H9 (cell line): ENCODE results near the gene CEP152. TPM values are rescaled to one million over a fixed set of nuclear protein-coding genes. Genes with fewer than 3 reads are reported as not detected.

Source experiments
- DNase-seq: peaks from one replicate; pipeline ENCODE4 v3.0.0-alpha.2; 2017
- H2AFZ ChIP-seq: one replicate; pipeline ENCODE4 v1.6.1; 2013; ENCODE audit warnings: mild to moderate bottlenecking, low read length, control low read depth, moderate library complexity
- H2AK5ac ChIP-seq: 2 replicates; pipeline ENCODE4 v1.6.1; 2013; ENCODE audit warnings: low read length, control low read depth, mixed read lengths; ENCODE audit not compliant: insufficient read length
- H2BK120ac ChIP-seq: one replicate; pipeline ENCODE4 v1.6.1; 2013; ENCODE audit warnings: low read depth, mild to moderate bottlenecking, low read length, control low read depth, inconsistent platforms; ENCODE audit not compliant: poor library complexity, severe bottlenecking
- H2BK12ac ChIP-seq: 2 replicates; pipeline ENCODE4 v1.6.1; 2013; ENCODE audit warnings: low read length, control low read depth, mixed read lengths, low read depth; ENCODE audit not compliant: insufficient read length
- H2BK15ac ChIP-seq: 2 replicates; pipeline ENCODE4 v1.6.1; 2013; ENCODE audit warnings: low read depth, low read length, control low read depth
- H2BK20ac ChIP-seq: one replicate; pipeline ENCODE4 v1.6.1; 2013; ENCODE audit warnings: low read depth, mild to moderate bottlenecking, low read length, control low read depth, inconsistent platforms; ENCODE audit not compliant: poor library complexity, severe bottlenecking
- H2BK5ac ChIP-seq: 2 replicates; pipeline ENCODE4 v1.6.1; 2013; ENCODE audit warnings: low read length, control low read depth, mixed read lengths; ENCODE audit not compliant: insufficient read length
- H3K14ac ChIP-seq: 2 replicates; pipeline ENCODE4 v1.6.1; 2013; ENCODE audit warnings: low read length, control low read depth; ENCODE audit not compliant: insufficient read depth
- H3K18ac ChIP-seq: 2 replicates; pipeline ENCODE4 v1.6.1; 2013; ENCODE audit warnings: low read depth, mild to moderate bottlenecking, mixed read lengths, low read length, control low read depth; ENCODE audit not compliant: insufficient read length
- H3K23ac ChIP-seq: 2 replicates; pipeline ENCODE4 v1.6.1; 2013; ENCODE audit warnings: low read length, control low read depth, mixed read lengths, low read depth; ENCODE audit not compliant: insufficient read length
- H3K23me2 ChIP-seq: 2 replicates; pipeline ENCODE4 v1.6.1; 2013; ENCODE audit warnings: low read depth, mild to moderate bottlenecking, mixed read lengths, low read length, control low read depth; ENCODE audit not compliant: insufficient read length, poor library complexity, severe bottlenecking
- H3K27ac ChIP-seq: 2 replicates; pipeline ENCODE4 v1.5.1; 2013; ENCODE audit warnings: low read length, control low read depth, mixed read lengths, low read depth; ENCODE audit not compliant: insufficient read length
- H3K27me3 ChIP-seq: 2 replicates; pipeline ENCODE4 v1.6.1; 2013; ENCODE audit warnings: low read length, control low read depth, inconsistent platforms; ENCODE audit not compliant: insufficient read depth
- H3K4ac ChIP-seq: 2 replicates; pipeline ENCODE4 v1.6.1; 2013; ENCODE audit warnings: low read depth, mild to moderate bottlenecking, control low read depth, inconsistent platforms, low read length, moderate library complexity
- H3K4me1 ChIP-seq: 2 replicates; pipeline ENCODE4 v1.6.1; 2013; ENCODE audit warnings: low read length, control low read depth, inconsistent platforms; ENCODE audit not compliant: insufficient read depth
- H3K4me2 ChIP-seq: 2 replicates; pipeline ENCODE4 v1.6.1; 2013; ENCODE audit warnings: low read length, control low read depth, mixed read lengths; ENCODE audit not compliant: insufficient read length, insufficient read depth
- H3K56ac ChIP-seq: 2 replicates; pipeline ENCODE4 v1.6.1; 2013; ENCODE audit warnings: low read depth, mild to moderate bottlenecking, mixed read lengths, low read length, control low read depth; ENCODE audit not compliant: insufficient read length
- H3K79me1 ChIP-seq: 2 replicates; pipeline ENCODE4 v1.6.1; 2013; ENCODE audit warnings: low read depth, mild to moderate bottlenecking, moderate library complexity, low read length, control low read depth, inconsistent platforms; ENCODE audit not compliant: insufficient read depth, poor library complexity, severe bottlenecking
- H3K79me2 ChIP-seq: 2 replicates; pipeline ENCODE4 v1.6.1; 2013; ENCODE audit warnings: low read length, control low read depth, inconsistent platforms; ENCODE audit not compliant: insufficient read depth
- H3K9ac ChIP-seq: 2 replicates; pipeline ENCODE4 v1.6.1; 2013; ENCODE audit warnings: low read length, control low read depth, mixed read lengths; ENCODE audit not compliant: insufficient read length; ENCODE audit errors: extremely low read depth
- H3K9me3 ChIP-seq: one replicate; pipeline ENCODE4 v1.6.1; 2013; ENCODE audit warnings: low read depth, low read length, inconsistent platforms; ENCODE audit not compliant: control insufficient read depth
- H3T11ph ChIP-seq: one replicate; pipeline ENCODE4 v1.6.1; 2013; ENCODE audit warnings: mild to moderate bottlenecking, low read length, control low read depth, inconsistent platforms
- H4K20me1 ChIP-seq: one replicate; pipeline ENCODE4 v1.6.1; 2013; ENCODE audit not compliant: control insufficient read depth, insufficient read length, insufficient read depth
- H4K5ac ChIP-seq: 2 replicates; pipeline ENCODE4 v1.6.1; 2013; ENCODE audit warnings: low read depth, mild to moderate bottlenecking, mixed read lengths, low read length, control low read depth; ENCODE audit not compliant: insufficient read length
- H4K8ac ChIP-seq: replicated peaks from 2 replicates; pipeline ENCODE4 v1.6.1; 2013; ENCODE audit warnings: low read length, control low read depth, mixed read lengths, low read depth; ENCODE audit not compliant: insufficient read length
- H4K91ac ChIP-seq: 2 replicates; pipeline ENCODE4 v1.6.1; 2013; ENCODE audit warnings: low read depth, mild to moderate bottlenecking, moderate library complexity, mixed read lengths, low read length, control low read depth; ENCODE audit not compliant: insufficient read length
- H3K27ac Mint-ChIP-seq, 3 experiments: 2 replicates in 2 of 3; 3 replicates in 1 of 3; pipeline ENCODE4 v1.8.0; 2020 to 2021; ENCODE audit warnings: mixed read lengths in 3 of 3, mild to moderate bottlenecking in 1 of 3, moderate library complexity in 1 of 3
- H3K27me3 Mint-ChIP-seq: 2 replicates; pipeline ENCODE4 v1.8.0; 2021; ENCODE audit warnings: low read depth, mild to moderate bottlenecking, moderate library complexity, mixed read lengths
- H3K36me3 Mint-ChIP-seq, 3 experiments: 2 replicates in 2 of 3; 3 replicates in 1 of 3; pipeline ENCODE4 v1.8.0; 2020 to 2021; ENCODE audit warnings: low read depth in 3 of 3, mixed read lengths in 3 of 3; ENCODE audit not compliant: insufficient read depth in 1 of 3
- H3K4me1 Mint-ChIP-seq, 2 experiments: 2 replicates each; pipeline ENCODE4 v1.8.0; 2020; ENCODE audit warnings: mixed read lengths in 2 of 2
- H3K4me3 Mint-ChIP-seq, 2 experiments: 2 replicates in 1 of 2; 3 replicates in 1 of 2; pipeline ENCODE4 v1.8.0; 2020 to 2021; ENCODE audit warnings: mild to moderate bottlenecking in 2 of 2, mixed read lengths in 2 of 2, moderate library complexity in 1 of 2
- H3K9me3 Mint-ChIP-seq, 2 experiments: 2 replicates in 1 of 2; 3 replicates in 1 of 2; pipeline ENCODE4 v1.8.0; 2020; ENCODE audit warnings: mild to moderate bottlenecking in 2 of 2, mixed read lengths in 2 of 2, moderate library complexity in 1 of 2
- WGBS: extraction: QIAGEN DNeasy Blood & Tissue Kit; methylation state at CpG from one replicate; pipeline ENCODE4 v1.1.7; 2013; ENCODE audit warnings: missing lambda C conversion rate, low lambda C conversion rate, mixed read lengths; ENCODE audit not compliant: insufficient read length; ENCODE audit errors: extremely low coverage; 5-methylcytosine and 5-hydroxymethylcytosine counted together
- total RNA-seq: library from RNA; stranded (reverse); gene quantifications from 2 replicates; pipeline ENCODE4 v1.2.1, GENCODE V29; 2021
- TF ChIP-seq, protein P1 (sequence below): fragments of 200-600 bp; sonication (generic); conservative IDR thresholded peaks from 3 replicates; pipeline ENCODE4 v1.8.0; 2021; ENCODE audit warnings: antibody characterized with exemption, mild to moderate bottlenecking

The CEP152 gene
- total RNA-seq, 1 experiment from 2014 or later, result 10.9 TPM

DNA sequence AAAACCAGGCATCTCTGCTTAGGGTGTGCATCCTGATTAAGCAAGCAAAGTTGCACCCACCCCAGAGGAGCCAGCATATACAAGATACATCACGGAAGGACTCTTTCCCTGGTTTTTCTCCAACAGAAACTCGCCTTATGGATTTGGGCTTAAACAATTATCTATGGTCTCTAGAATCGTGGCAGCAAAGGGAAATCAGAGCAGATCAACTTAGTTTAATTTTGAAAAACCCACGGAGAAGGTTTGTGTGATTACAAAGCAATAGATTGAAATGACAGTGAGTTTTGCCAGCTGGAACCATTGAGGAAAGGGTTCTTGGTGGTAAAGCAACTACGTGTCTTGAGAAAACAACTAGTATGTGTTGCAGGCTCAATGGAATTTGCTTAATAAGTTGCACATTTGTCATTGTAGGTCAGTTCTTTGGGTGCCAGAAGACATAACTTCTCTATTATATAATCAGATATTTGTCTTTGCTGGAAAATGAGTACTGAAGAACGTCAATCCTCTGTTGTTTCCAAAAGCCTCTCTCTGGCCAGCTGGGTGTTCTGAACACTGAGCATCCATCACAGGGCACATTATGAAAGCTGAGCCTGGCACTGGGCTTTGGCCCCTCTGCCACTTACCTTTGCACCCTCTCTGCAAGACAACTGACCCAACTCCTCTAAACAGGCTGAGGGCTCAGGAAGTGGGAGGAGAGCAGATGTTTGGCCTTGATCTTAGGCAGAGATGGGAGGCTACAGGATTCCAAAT lies 89.6 kb downstream of the CEP152 start:
- Histone ChIP-seq H3K18ac (no peak overlapping the region), H3K9me3 (no peaks in the 10 kb centered on the region), H3K4me2 (no peak overlapping the region), H4K8ac (no peak overlapping the region), H3T11ph (no peak overlapping the region), H4K5ac (no peak overlapping the region), H2AFZ (no peak overlapping the region), H2BK5ac (no peak overlapping the region), H3K23ac (no peak overlapping the region), H2BK20ac (no peak overlapping the region), H3K56ac (no peak overlapping the region), H3K27me3 (no peaks in the 10 kb centered on the region), H2AK5ac (no peak overlapping the region), H3K23me2 (no peaks in the 10 kb centered on the region), H3K27ac (no peak overlapping the region), H2BK15ac (no peak overlapping the region), H3K4ac (no peak overlapping the region), H4K91ac (no peak overlapping the region), H3K79me2 (no peaks in the 10 kb centered on the region), H3K4me1 (no peaks in the 10 kb centered on the region), H4K20me1 (no peaks in the 10 kb centered on the region), H3K14ac (no peak overlapping the region), H3K79me1 (no peaks in the 10 kb centered on the region), H3K9ac (no peak overlapping the region), H2BK120ac (no peak overlapping the region), H2BK12ac (no peak overlapping the region)
- DNase-seq, result no peak
- Mint-ChIP-seq H3K27ac (no peak overlapping the region), H3K36me3 (peaks cover 3 to 8% (median 7%) of the 10 kb centered on the region in 3 experiments; a peak in 5 of 7 replicates), H3K4me1 (no peaks in the 10 kb centered on the region), H3K9me3 (peaks cover 2 to 3% of the 10 kb centered on the region in 2 experiments; a peak in 3 of 5 replicates), H3K27me3 (no peaks in the 10 kb centered on the region), H3K4me3 (no peak overlapping the region)
- TF ChIP-seq, protein P1, sequence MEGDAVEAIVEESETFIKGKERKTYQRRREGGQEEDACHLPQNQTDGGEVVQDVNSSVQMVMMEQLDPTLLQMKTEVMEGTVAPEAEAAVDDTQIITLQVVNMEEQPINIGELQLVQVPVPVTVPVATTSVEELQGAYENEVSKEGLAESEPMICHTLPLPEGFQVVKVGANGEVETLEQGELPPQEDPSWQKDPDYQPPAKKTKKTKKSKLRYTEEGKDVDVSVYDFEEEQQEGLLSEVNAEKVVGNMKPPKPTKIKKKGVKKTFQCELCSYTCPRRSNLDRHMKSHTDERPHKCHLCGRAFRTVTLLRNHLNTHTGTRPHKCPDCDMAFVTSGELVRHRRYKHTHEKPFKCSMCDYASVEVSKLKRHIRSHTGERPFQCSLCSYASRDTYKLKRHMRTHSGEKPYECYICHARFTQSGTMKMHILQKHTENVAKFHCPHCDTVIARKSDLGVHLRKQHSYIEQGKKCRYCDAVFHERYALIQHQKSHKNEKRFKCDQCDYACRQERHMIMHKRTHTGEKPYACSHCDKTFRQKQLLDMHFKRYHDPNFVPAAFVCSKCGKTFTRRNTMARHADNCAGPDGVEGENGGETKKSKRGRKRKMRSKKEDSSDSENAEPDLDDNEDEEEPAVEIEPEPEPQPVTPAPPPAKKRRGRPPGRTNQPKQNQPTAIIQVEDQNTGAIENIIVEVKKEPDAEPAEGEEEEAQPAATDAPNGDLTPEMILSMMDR, result no peak
- WGBS, result no CpG with 5 or more reads among the region's 6 CpGs
